SK-N-SH treated with all-trans-retinoic acid at 6 μM for 48 hours (cell line): ENCODE data around the gene PCED1A.

Source experiments
- ATAC-seq: fragments of 200-7000 bp; cut with Tn5 transposase; 3 replicates; pipeline ENCODE4 v1.9.1; 2020; ENCODE audit warnings: mild to moderate bottlenecking, moderate library complexity
- ARNTL ChIP-seq: fragments of 450-650 bp; formaldehyde crosslinking; IDR thresholded peaks from 2 replicates; pipeline ENCODE4 v1.5.0; 2020; ENCODE audit warnings: low read depth, mild to moderate bottlenecking, moderate library complexity, borderline replicate concordance
- BACH2 ChIP-seq: fragments of 250-450 bp; sonication (Bioruptor Pico); IDR thresholded peaks from 2 replicates; pipeline ENCODE4 v1.9.0; 2021; ENCODE audit warnings: mild to moderate bottlenecking, borderline replicate concordance
- ESRRG ChIP-seq: fragments of 250-450 bp; sonication (Bioruptor Pico); IDR thresholded peaks from 2 replicates; pipeline ENCODE4 v1.6.1; 2021; ENCODE audit warnings: mild to moderate bottlenecking
- GLIS3 ChIP-seq: fragments of 250-450 bp; sonication (Bioruptor Pico); IDR thresholded peaks from 2 replicates; pipeline ENCODE4 v1.5.0; 2020; ENCODE audit warnings: mild to moderate bottlenecking, moderate library complexity
- ISL1 ChIP-seq: fragments of 250-450 bp; sonication (Bioruptor Pico); IDR thresholded peaks from 2 replicates; pipeline ENCODE4 v2.1.2; 2022; ENCODE audit warnings: mild to moderate bottlenecking, moderate library complexity
- OSR1 ChIP-seq: fragments of 250-450 bp; sonication (Bioruptor Pico); IDR thresholded peaks from 2 replicates; pipeline ENCODE4 v1.8.0; 2022; ENCODE audit warnings: moderate library complexity, mild to moderate bottlenecking, inconsistent platforms
- PPARA ChIP-seq: fragments of 250-450 bp; sonication (Bioruptor Pico); IDR thresholded peaks from 2 replicates; pipeline ENCODE4 v1.5.0; 2020; ENCODE audit warnings: mild to moderate bottlenecking, borderline replicate concordance
- RARB ChIP-seq: fragments of 250-450 bp; sonication (Bioruptor Pico); IDR thresholded peaks from 2 replicates; pipeline ENCODE4 v1.8.0; 2021; ENCODE audit warnings: mild to moderate bottlenecking, moderate library complexity
- TCF4 ChIP-seq: fragments of 250-450 bp; sonication (Bioruptor Pico); IDR thresholded peaks from 2 replicates; pipeline ENCODE4 v1.8.0; 2021; ENCODE audit warnings: mild to moderate bottlenecking, moderate library complexity, borderline replicate concordance
- TOX ChIP-seq: fragments of 250-450 bp; sonication (Bioruptor Pico); IDR thresholded peaks from 2 replicates; pipeline ENCODE4 v1.8.0; 2021; ENCODE audit warnings: mild to moderate bottlenecking, moderate library complexity, borderline replicate concordance
- ZC3H10 ChIP-seq: fragments of 250-450 bp; sonication (Bioruptor Pico); IDR thresholded peaks from 2 replicates; pipeline ENCODE4 v1.5.1; 2021; ENCODE audit warnings: mild to moderate bottlenecking, moderate library complexity
- ZFP3 ChIP-seq: fragments of 250-450 bp; sonication (Bioruptor Pico); IDR thresholded peaks from 2 replicates; pipeline ENCODE4 v1.5.0; 2020; ENCODE audit warnings: mild to moderate bottlenecking, moderate library complexity
- ZFP30 ChIP-seq: fragments of 450-650 bp; formaldehyde crosslinking; IDR thresholded peaks from 2 replicates; pipeline ENCODE4 v1.5.0; 2022; ENCODE audit warnings: mild to moderate bottlenecking, moderate library complexity
- ZNF565 ChIP-seq: fragments of 450-650 bp; formaldehyde crosslinking; conservative IDR thresholded peaks from 2 replicates; pipeline ENCODE4 v1.5.0; 2020; ENCODE audit warnings: low read depth, mild to moderate bottlenecking, moderate library complexity
- ZNF70 ChIP-seq: fragments of 450-650 bp; formaldehyde crosslinking; IDR thresholded peaks from 2 replicates; pipeline ENCODE4 v1.5.0; 2020; ENCODE audit warnings: mild to moderate bottlenecking, moderate library complexity
- ZNF8 ChIP-seq: fragments of 450-650 bp; formaldehyde crosslinking; IDR thresholded peaks from 2 replicates; pipeline ENCODE4 v1.5.0; 2020; ENCODE audit warnings: mild to moderate bottlenecking, moderate library complexity
- TF ChIP-seq, protein P1 (sequence below): fragments of 250-450 bp; sonication (Bioruptor Pico); IDR thresholded peaks from 2 replicates; pipeline ENCODE4 v1.5.0; 2020; ENCODE audit warnings: mild to moderate bottlenecking, moderate library complexity
- TF ChIP-seq, protein P2 (sequence below): fragments of 250-450 bp; sonication (Bioruptor Pico); IDR thresholded peaks from 2 replicates; pipeline ENCODE4 v1.8.0; 2021; ENCODE audit warnings: low read depth, mild to moderate bottlenecking, moderate library complexity, borderline replicate concordance
- TF ChIP-seq, protein P3 (sequence below): fragments of 250-450 bp; sonication (Bioruptor Pico); IDR thresholded peaks from 2 replicates; pipeline ENCODE4 v1.5.1; 2020; ENCODE audit warnings: low read depth, mild to moderate bottlenecking, moderate library complexity
- TF ChIP-seq, protein P4 (sequence below): fragments of 250-450 bp; sonication (Bioruptor Pico); IDR thresholded peaks from 2 replicates; pipeline ENCODE4 v1.8.0; 2020; ENCODE audit warnings: mild to moderate bottlenecking, moderate library complexity, borderline replicate concordance
- TF ChIP-seq, protein P5 (sequence below): fragments of 250-450 bp; sonication (Bioruptor Pico); IDR thresholded peaks from 2 replicates; pipeline ENCODE4 v1.5.1; 2021; ENCODE audit warnings: mild to moderate bottlenecking, moderate library complexity

PCED1A gene

DNA sequence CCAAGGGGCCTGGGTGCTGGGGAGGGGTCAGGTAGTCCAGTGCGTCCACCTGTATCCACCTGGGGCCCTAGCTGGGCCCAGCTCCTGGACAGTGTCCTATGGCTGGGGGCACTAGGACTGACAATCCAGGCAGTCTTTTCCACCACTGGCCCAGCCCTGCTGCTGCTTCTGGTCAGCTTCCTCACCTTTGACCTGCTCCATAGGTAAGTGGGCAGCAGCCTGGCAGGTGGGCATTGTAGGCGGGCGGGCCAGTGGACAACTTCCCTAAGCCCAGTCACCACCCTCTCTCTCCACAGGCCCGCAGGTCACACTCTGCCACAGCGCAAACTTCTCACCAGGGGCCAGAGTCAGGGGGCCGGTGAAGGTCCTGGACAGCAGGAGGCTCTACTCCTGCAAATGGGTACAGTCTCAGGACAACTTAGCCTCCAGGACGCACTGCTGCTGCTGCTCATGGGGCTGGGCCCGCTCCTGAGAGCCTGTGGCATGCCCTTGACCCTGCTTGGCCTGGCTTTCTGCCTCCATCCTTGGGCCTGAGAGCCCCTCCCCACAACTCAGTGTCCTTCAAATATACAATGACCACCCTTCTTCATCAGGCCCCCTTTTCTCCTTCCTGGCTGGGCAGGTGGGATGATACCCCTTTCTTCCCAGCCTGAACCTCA lies 25.1 kb downstream of the PCED1A start:
- peak; percentile 4; the same call in 2 of the 3 replicates for ATAC-seq
- TF ChIP-seq, protein P1, sequence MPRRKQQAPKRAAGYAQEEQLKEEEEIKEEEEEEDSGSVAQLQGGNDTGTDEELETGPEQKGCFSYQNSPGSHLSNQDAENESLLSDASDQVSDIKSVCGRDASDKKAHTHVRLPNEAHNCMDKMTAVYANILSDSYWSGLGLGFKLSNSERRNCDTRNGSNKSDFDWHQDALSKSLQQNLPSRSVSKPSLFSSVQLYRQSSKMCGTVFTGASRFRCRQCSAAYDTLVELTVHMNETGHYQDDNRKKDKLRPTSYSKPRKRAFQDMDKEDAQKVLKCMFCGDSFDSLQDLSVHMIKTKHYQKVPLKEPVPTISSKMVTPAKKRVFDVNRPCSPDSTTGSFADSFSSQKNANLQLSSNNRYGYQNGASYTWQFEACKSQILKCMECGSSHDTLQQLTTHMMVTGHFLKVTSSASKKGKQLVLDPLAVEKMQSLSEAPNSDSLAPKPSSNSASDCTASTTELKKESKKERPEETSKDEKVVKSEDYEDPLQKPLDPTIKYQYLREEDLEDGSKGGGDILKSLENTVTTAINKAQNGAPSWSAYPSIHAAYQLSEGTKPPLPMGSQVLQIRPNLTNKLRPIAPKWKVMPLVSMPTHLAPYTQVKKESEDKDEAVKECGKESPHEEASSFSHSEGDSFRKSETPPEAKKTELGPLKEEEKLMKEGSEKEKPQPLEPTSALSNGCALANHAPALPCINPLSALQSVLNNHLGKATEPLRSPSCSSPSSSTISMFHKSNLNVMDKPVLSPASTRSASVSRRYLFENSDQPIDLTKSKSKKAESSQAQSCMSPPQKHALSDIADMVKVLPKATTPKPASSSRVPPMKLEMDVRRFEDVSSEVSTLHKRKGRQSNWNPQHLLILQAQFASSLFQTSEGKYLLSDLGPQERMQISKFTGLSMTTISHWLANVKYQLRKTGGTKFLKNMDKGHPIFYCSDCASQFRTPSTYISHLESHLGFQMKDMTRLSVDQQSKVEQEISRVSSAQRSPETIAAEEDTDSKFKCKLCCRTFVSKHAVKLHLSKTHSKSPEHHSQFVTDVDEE (CRISPR knock-in tag), result no peak
- TF ChIP-seq, protein P2, sequence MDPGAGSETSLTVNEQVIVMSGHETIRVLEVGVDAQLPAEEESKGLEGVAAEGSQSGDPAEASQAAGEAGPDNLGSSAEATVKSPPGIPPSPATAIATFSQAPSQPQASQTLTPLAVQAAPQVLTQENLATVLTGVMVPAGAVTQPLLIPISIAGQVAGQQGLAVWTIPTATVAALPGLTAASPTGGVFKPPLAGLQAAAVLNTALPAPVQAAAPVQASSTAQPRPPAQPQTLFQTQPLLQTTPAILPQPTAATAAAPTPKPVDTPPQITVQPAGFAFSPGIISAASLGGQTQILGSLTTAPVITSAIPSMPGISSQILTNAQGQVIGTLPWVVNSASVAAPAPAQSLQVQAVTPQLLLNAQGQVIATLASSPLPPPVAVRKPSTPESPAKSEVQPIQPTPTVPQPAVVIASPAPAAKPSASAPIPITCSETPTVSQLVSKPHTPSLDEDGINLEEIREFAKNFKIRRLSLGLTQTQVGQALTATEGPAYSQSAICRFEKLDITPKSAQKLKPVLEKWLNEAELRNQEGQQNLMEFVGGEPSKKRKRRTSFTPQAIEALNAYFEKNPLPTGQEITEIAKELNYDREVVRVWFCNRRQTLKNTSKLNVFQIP (CRISPR knock-in tag), result no peak
- TF ChIP-seq ZFP30 (CRISPR knock-in tag) (no peak), RARB (CRISPR knock-in tag) (no peak), ARNTL (CRISPR knock-in tag) (no peak), OSR1 (no peak), BACH2 (CRISPR knock-in tag) (no peak), ZFP3 (CRISPR knock-in tag) (no peak), TOX (CRISPR knock-in tag) (no peak), ESRRG (CRISPR knock-in tag) (no peak), PPARA (CRISPR knock-in tag) (no peak), ZNF8 (CRISPR knock-in tag) (no peak), TCF4 (CRISPR knock-in tag) (no peak), ZC3H10 (CRISPR knock-in tag) (no peak), ISL1 (no peak), ZNF565 (CRISPR knock-in tag) (no peak), ZNF70 (CRISPR knock-in tag) (no peak)
- TF ChIP-seq, protein P3, sequence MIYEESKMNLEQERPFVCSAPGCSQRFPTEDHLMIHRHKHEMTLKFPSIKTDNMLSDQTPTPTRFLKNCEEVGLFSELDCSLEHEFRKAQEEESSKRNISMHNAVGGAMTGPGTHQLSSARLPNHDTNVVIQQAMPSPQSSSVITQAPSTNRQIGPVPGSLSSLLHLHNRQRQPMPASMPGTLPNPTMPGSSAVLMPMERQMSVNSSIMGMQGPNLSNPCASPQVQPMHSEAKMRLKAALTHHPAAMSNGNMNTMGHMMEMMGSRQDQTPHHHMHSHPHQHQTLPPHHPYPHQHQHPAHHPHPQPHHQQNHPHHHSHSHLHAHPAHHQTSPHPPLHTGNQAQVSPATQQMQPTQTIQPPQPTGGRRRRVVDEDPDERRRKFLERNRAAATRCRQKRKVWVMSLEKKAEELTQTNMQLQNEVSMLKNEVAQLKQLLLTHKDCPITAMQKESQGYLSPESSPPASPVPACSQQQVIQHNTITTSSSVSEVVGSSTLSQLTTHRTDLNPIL (CRISPR knock-in tag), result no peak
- TF ChIP-seq, protein P4, sequence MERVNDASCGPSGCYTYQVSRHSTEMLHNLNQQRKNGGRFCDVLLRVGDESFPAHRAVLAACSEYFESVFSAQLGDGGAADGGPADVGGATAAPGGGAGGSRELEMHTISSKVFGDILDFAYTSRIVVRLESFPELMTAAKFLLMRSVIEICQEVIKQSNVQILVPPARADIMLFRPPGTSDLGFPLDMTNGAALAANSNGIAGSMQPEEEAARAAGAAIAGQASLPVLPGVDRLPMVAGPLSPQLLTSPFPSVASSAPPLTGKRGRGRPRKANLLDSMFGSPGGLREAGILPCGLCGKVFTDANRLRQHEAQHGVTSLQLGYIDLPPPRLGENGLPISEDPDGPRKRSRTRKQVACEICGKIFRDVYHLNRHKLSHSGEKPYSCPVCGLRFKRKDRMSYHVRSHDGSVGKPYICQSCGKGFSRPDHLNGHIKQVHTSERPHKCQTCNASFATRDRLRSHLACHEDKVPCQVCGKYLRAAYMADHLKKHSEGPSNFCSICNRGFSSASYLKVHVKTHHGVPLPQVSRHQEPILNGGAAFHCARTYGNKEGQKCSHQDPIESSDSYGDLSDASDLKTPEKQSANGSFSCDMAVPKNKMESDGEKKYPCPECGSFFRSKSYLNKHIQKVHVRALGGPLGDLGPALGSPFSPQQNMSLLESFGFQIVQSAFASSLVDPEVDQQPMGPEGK (CRISPR knock-in tag), result no peak
- TF ChIP-seq, protein P5, sequence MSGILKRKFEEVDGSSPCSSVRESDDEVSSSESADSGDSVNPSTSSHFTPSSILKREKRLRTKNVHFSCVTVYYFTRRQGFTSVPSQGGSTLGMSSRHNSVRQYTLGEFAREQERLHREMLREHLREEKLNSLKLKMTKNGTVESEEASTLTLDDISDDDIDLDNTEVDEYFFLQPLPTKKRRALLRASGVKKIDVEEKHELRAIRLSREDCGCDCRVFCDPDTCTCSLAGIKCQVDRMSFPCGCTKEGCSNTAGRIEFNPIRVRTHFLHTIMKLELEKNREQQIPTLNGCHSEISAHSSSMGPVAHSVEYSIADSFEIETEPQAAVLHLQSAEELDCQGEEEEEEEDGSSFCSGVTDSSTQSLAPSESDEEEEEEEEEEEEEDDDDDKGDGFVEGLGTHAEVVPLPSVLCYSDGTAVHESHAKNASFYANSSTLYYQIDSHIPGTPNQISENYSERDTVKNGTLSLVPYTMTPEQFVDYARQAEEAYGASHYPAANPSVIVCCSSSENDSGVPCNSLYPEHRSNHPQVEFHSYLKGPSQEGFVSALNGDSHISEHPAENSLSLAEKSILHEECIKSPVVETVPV (CRISPR knock-in tag), result no peak
- TF ChIP-seq, all 23 proteins: peak for 0

DNA sequence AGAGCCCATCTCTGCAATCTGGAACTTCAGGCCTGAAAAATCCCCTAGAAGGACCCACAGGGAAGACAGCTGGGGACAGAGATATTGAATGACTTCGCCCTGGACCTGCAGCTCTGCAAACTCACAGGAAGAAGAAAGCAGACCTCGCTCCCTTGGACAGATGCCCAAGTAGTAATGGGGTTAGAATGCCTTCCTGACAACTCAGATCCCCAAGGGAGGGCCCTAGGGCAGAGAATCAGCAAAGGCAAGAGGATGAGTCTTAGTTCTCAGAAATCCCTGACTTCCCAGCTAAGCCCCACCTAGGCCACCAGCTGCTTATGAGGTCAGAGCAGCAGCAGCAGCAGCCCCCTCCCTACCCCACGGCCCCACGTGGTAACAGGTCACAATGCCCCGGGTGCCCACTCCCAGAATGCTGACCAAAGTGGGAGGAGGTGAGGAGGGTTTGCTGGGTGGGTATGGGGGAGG lies 25.8 kb downstream of the PCED1A start, which contains the start of gene C20orf141:
C20orf141 (plus strand) TSS at position 401 of the 465 bp plus-strand sequence. CDS start 198 bp downstream, outside the sequence.
- no peak for TF ChIP-seq ZC3H10 (CRISPR knock-in tag)
- TF ChIP-seq ISL1, result 0 out of 2 replicates have a peak, but pooled peaks have one; percentile 9
- TF ChIP-seq ESRRG (CRISPR knock-in tag), result no peak
- no peak for TF ChIP-seq PPARA (CRISPR knock-in tag)
- TF ChIP-seq ZNF70 (CRISPR knock-in tag), result no peak
- no peak for TF ChIP-seq GLIS3 (CRISPR knock-in tag)
- 0 out of 2 replicates have a peak, but pooled peaks have one; percentile 64 for TF ChIP-seq ZFP3 (CRISPR knock-in tag)
- ATAC-seq, result peak; percentile 93
